GM12872 (cell line): ENCODE data around the gene FMN1.

ENCODE experiments used
- CTCF ChIP-seq: IDR thresholded peaks from 3 replicates; pipeline ENCODE4 v1.5.1; 2011; ENCODE audit warnings: low read depth, mild to moderate bottlenecking, low read length, moderate library complexity; ENCODE audit not compliant: insufficient read depth

FMN1 gene

GRCh38 chr15:32870240-32871033 is 324.1 kb downstream of the FMN1 start:
- no peak for TF ChIP-seq CTCF

DNA sequence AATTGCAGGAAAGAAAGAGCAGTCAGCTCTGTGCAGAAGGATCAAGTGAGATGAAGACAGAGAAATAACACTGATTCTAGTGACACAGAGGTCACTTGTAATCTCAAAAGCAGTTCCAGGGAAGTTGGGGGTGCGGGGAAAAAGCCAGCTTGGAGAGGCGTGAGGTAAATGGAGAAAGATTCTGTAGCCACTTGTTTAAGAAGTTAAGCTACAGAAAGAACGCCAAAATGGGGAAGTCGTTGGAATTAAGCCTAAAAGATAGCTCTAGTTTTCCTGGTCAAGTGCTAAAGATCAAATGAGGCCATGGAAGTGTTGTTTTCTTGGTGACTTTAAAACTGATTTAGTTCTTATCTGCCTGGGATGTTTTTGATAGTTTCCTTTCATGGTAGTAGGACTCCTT is 324.7 kb downstream of the FMN1 start:
- TF ChIP-seq CTCF = no peak

DNA sequence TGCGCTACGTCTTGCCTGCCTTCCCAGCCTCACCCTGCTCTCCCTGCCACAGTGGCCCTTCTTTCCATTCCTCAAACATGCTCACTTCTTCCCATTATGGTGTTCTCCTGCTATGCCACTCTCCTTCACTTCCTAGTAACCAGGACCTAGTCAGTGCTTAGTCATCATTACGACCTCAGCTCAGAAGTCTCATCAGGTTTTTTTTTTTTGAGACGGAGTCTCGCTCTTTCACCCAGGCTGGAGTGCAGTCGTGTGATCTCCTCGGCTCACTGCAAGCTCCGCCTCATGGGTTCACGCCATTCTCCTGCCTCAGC is 327.2 kb downstream of the FMN1 start:
- no peak for TF ChIP-seq CTCF

DNA sequence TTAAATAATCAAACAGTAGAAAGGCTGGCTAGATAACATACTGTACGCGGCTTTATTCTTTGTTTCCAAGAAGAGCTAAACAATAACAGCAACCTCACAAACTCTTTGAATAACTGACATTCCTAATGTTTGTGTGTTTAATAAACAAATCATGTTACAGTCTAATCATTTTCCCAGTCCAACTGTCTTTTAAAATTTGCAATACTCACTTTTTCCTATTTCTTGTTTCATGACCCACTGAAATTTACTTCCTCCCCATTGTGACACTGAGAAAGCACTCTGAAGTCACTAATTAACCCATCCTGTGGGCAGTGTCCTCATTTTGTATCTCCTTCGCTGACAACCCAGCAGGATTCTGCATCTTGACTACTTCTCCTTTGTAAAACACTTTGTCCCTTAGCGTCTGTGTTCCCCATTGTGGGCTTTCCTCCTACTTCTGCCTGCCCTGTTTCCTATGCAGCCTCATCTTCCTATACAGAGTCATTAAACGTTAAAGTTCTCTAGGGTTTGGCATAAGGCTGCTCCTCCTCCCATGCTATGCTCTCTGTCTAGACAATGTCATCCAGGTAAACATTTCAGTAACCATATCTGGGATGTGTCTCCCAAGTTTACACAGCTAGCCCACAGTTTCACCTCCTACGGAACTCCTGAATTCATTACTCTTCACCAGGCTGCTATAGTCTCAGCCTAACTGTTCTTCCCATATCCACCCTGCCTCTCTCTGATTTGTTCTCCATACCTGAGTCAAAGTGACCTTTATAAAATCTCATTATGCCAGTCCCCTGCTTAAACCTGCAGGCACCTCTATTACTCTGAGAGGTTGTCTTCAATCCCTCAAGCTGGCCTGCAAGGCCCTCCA is 327.8 kb downstream of the FMN1 start:
- no peak for TF ChIP-seq CTCF

DNA sequence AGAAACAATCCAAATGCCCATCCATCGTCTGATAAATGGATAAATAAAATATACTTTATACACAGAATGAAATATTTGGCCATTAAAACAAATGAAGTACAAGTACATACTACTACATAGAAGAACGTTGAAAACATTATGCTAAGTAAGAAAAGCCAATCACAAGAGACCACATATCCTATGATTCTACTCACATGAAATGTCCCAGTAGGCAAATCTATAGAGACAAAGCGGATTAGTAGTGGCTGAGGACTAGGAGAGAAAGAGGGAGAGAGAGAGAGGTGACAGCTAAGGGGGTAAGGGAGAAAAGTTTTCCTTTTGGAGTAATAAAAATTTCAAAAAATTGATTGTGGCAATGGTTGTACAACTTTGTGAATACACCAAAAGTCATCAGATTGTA is 329.7 kb downstream of the FMN1 start:
- no peak for TF ChIP-seq CTCF

DNA sequence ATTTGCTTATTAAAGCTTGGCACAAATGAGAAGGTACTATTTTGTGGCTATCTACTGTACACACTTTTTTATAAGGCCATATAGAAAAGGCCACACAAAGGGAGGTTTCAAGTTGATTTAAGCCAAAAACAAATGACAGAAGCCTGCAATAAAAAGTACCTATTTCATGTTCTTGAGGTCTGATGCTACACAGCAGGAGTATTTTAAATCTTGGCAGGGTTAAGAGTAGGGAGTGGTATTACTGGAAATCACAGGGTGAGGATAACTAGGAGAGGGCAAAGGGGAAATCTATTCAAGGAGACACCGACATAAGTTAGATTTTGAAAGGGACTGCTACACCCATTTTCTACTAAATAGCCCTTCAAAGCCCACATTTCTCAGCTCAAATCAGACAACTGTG is 330.5 kb downstream of the FMN1 start:
- no peak for TF ChIP-seq CTCF

- no peak for TF ChIP-seq CTCF
These were observed 332.8 kb downstream of the FMN1 start for GRCh38 chr15:32861761-32862160.
